Activated CD8-positive, alpha-beta T cell treated with anti-CD3 and anti-CD28 coated beads for 36 hours (primary cell): Measurements from ENCODE around the gene BCOR. TPM values are rescaled to one million over a fixed set of nuclear protein-coding genes. Genes with fewer than 3 reads are reported as not detected.
A peak's percentile ranks its signal among the peaks of the same experiment; 100 is the strongest.

Experiments used
- ATAC-seq: fragments of 200-7000 bp; cut with Tn5 transposase; one replicate; pipeline ENCODE4 v1.10.0; 2021; ENCODE audit warnings: mild to moderate bottlenecking, moderate library complexity
- CTCF ChIA-PET: fragments of 350-600 bp; sonication (Branson Sonifier 250); formaldehyde crosslinking; loops from one replicate; lab custom pipeline; 2021; ENCODE audit warnings: antibody characterized with exemption; lab: Charles Lee
- POLR2A ChIA-PET: fragments of 350-600 bp; sonication (Branson Sonifier 250); formaldehyde crosslinking; loops from one replicate; lab custom pipeline; 2021; ENCODE audit warnings: antibody characterized with exemption; lab: Charles Lee
- DNase-seq: peaks from one replicate; pipeline ENCODE4 v3.0.0-alpha.2; 2020
- H3K27ac Mint-ChIP-seq: one replicate; pipeline ENCODE4 v1.8.0; 2021; ENCODE audit warnings: mild to moderate bottlenecking, mixed read lengths
- H3K27me3 Mint-ChIP-seq: one replicate; pipeline ENCODE4 v1.8.0; 2021; ENCODE audit warnings: mixed read lengths
- H3K36me3 Mint-ChIP-seq: one replicate; pipeline ENCODE4 v1.8.0; 2021; ENCODE audit warnings: low read depth, mixed read lengths
- H3K4me1 Mint-ChIP-seq: one replicate; pipeline ENCODE4 v1.8.0; 2021; ENCODE audit warnings: low read depth, mixed read lengths
- H3K4me3 Mint-ChIP-seq: one replicate; pipeline ENCODE4 v1.8.0; 2021; ENCODE audit warnings: mild to moderate bottlenecking, moderate library complexity, mixed read lengths
- H3K9me3 Mint-ChIP-seq: one replicate; pipeline ENCODE4 v1.8.0; 2021; ENCODE audit warnings: mixed read lengths
- CTCF ChIP-seq: fragments of 200-600 bp; IDR thresholded peaks from one replicate; pipeline ENCODE4 v1.8.0; 2022; ENCODE audit warnings: antibody characterized with exemption, mild to moderate bottlenecking
- intact Hi-C: fragments of 100-400 bp; cut with micrococcal nuclease; formaldehyde crosslinking; loops from one replicate; pipeline ENCODE4 v1.10.0; 2022
- total RNA-seq, 2 experiments: library from RNA; stranded (reverse); gene quantifications; one replicate each; pipeline ENCODE4 v1.2.3, GENCODE V29; 2021

The BCOR gene
- total RNA-seq, 2 experiments from 2014 or later = 38.3 to 39.6 TPM

GRCh38 chrX:40101430-40101802 is 3.7 kb upstream of the BCOR start:
- POLR2A ChIA-PET = no interaction called here
- H3K4me1 Mint-ChIP-seq = peaks cover 12% of the 10 kb centered on the region
- no peak for TF ChIP-seq CTCF
- DNase-seq (no peak), ATAC-seq (no peak)
- no peak overlapping the region for H3K4me3 Mint-ChIP-seq
- CTCF ChIA-PET = no interaction called here
- H3K27ac Mint-ChIP-seq = no peak overlapping the region
- H3K36me3 Mint-ChIP-seq = no peaks in the 10 kb centered on the region
- intact Hi-C loops = no loop called here
- no peaks in the 10 kb centered on the region for H3K9me3 Mint-ChIP-seq
- no peaks in the 10 kb centered on the region for H3K27me3 Mint-ChIP-seq

- Mint-ChIP-seq H3K27ac (no peak overlapping the region), H3K4me1 (peaks cover 12% of the 10 kb centered on the region), H3K36me3 (no peaks in the 10 kb centered on the region), H3K4me3 (no peak overlapping the region), H3K27me3 (no peaks in the 10 kb centered on the region), H3K9me3 (no peaks in the 10 kb centered on the region)
- intact Hi-C loops = no loop called here
- CTCF ChIA-PET = no interaction called here
- ATAC-seq = no peak
- TF ChIP-seq CTCF = no peak
- DNase-seq = no peak
- POLR2A ChIA-PET = interaction anchor here (4.5 kb wide), 1 partner anchor 76 kb away, joined by 32 read pairs; no protein-coding TSS in a partner anchor
These were observed 3.0 kb upstream of the BCOR start for GRCh38 chrX:40100537-40101429.

DNA sequence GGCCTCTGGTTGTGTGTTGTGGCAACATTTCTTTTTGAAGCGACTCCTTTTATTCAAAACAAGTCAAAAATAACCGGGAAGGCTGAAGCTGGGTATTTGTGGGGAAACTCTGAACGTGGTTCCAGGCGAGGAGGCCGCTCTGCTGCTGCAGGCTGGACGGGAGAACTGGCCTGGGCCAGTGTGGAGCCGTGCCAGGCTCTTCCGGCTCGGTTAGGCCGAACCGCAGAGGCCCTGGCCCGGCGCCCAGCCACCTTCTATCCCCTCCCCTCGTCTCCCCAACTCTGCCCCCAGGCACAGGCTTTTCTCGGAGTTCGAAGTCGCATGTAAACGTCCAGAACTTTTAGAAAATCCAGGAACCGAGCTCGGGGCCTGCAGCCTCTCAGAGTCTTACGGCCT is 2.4 kb upstream of the BCOR start:
- ChIA-PET CTCF (no interaction called here), POLR2A (interaction anchor here (0.8 to 4.5 kb wide), 5 partner anchors 8 to 76 kb away, joined by 3 to 32 read pairs (median 5); no protein-coding TSS in a partner anchor)
- no peak for DNase-seq
- peaks cover 4% of the 10 kb centered on the region for H3K36me3 Mint-ChIP-seq
- H3K4me1 Mint-ChIP-seq = peaks cover 12% of the 10 kb centered on the region
- peak overlapping the region; percentile 74 for H3K4me3 Mint-ChIP-seq
- H3K27ac Mint-ChIP-seq = peak overlapping the region; percentile 57
- H3K27me3 Mint-ChIP-seq = no peaks in the 10 kb centered on the region
- TF ChIP-seq CTCF = no peak
- intact Hi-C loops = no loop called here
- no peak for ATAC-seq
- no peaks in the 10 kb centered on the region for H3K9me3 Mint-ChIP-seq

DNA sequence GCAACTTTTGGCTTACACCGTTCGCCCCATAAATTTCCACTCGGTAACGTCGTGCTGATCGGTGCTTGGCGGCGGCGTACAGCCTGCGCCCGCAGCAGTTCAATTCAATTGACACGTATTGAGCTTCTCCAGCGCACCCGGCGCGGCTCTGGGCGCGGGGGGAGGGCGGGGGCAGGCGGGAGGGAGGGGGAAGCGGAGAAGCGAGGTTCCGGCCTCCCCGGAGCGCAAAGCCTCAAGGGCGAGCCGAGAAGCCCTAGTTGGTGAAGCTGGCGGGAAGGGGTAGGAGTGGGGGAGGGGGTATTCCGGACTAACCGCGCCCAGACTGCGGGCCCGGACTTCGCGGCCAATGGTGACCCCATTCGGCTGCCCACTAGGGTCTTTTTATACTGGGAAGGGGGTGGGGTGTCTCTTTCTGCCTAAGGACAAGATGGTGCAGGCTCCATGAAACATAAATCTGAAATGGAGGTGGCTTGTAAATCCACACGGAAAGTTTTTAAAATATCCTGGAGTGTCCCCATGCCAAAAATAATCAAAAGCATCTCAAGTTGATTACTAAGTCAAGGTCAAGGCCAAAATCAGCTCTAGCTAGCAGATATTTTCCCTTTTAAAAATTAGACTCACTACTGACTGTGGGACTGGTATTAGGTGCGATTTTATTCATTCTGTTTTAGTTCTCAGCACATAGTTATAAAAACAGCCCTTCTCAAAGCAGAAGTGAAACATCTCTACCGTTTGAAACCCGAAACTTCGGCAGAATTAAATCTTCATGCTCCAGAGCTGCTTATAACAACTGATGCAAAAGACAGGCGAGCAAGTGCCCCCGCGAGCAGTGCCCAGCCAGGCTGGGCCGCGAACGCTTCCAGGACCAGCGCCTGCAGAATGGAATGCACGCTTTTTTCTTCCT is 1.5 kb upstream of the BCOR start:
- TF ChIP-seq CTCF = no peak
- H3K36me3 Mint-ChIP-seq = peaks cover 6% of the 10 kb centered on the region
- intact Hi-C loops = loop anchor here (5.0 to 10.0 kb wide), 3 partner anchors 53 to 85 kb away; no protein-coding TSS in a partner anchor
- H3K4me1 Mint-ChIP-seq = peaks cover 12% of the 10 kb centered on the region
- no peaks in the 10 kb centered on the region for H3K27me3 Mint-ChIP-seq
- DNase-seq = peak; percentile 65
- H3K9me3 Mint-ChIP-seq = no peaks in the 10 kb centered on the region
- CTCF ChIA-PET = no interaction called here
- peak; percentile 25 for ATAC-seq
- peak overlapping the region; percentile 79 for H3K27ac Mint-ChIP-seq
- POLR2A ChIA-PET = interaction anchor here (0.8 to 4.5 kb wide), 9 partner anchors 9 to 243 kb away, joined by 3 to 32 read pairs (median 4); no protein-coding TSS in a partner anchor
- peak overlapping the region; percentile 74 for H3K4me3 Mint-ChIP-seq
